ENCODE data around the gene DDX59.
"Not testable (repeated sequence)": the region's sequence is repeated elsewhere in the genome, so short reads cannot be mapped to it uniquely, and the experiment has no call there.

Gene DDX59

GRCh38 chr1:200640963-200641401, 28.7 kb downstream of the DDX59 start:
- H3K27ac ChIP-seq, result no peak overlapping the region

DNA sequence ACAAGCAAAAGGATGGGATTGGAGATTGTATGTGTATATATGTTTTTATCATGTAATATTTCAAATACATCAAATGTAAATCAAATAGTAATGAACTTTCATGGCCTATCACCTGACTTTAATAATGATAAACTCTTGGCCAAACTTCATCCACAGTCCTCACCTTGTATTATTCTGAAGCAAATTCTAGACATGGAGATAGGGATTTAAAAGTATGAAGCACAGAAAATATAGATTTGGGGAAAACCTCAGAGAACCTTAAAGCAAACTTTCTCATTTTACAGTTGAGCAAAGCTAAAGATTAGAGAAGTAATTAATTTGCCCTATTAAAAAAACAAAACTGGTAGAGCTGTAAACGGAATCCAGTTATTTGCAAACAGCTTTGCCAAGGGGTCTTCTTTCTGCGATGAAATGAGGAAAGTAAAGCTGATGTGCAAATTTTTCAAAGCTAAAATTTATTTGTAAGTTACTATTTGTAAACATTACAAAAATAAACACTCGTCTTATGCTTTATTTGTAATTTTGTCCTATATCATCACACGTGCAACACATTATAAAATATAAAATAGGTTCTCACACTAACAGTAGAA, 29.2 kb downstream of the DDX59 start:
- no peak overlapping the region for H3K27ac ChIP-seq

More at GRCh38 chr1:200640963-200641401, 28.7 kb downstream of the DDX59 start:
- TF ChIP-seq, protein P1, sequence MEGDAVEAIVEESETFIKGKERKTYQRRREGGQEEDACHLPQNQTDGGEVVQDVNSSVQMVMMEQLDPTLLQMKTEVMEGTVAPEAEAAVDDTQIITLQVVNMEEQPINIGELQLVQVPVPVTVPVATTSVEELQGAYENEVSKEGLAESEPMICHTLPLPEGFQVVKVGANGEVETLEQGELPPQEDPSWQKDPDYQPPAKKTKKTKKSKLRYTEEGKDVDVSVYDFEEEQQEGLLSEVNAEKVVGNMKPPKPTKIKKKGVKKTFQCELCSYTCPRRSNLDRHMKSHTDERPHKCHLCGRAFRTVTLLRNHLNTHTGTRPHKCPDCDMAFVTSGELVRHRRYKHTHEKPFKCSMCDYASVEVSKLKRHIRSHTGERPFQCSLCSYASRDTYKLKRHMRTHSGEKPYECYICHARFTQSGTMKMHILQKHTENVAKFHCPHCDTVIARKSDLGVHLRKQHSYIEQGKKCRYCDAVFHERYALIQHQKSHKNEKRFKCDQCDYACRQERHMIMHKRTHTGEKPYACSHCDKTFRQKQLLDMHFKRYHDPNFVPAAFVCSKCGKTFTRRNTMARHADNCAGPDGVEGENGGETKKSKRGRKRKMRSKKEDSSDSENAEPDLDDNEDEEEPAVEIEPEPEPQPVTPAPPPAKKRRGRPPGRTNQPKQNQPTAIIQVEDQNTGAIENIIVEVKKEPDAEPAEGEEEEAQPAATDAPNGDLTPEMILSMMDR (conservative IDR thresholded peaks at IDR 0.05), result no peak
- TF ChIP-seq ZFX (IDR thresholded peaks at IDR 0.05), result no peak

DNA sequence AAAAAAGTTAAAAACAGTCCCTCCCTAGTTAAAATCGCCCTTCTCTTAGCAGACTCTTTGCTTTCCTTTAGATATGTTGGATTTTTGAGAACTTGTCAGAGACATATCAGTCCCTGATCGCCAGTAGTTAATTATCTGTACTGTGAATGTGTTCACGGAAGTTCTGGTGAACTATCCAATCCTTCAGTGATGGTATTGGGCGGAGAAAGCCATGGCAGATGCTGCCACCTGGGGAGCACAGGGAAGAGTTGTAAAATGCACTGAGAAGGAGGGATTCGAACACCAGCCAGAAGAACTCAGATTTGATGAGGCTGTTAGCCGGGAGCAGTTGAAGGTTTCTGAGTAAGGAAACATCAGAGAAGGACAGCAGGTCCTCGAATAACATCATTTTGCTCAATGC, 31.6 kb downstream of the DDX59 start:
- H3K27ac ChIP-seq, result no peak overlapping the region
- no peak for TF ChIP-seq ZFX (IDR thresholded peaks at IDR 0.05)
- TF ChIP-seq, protein P1 (conservative IDR thresholded peaks at IDR 0.05), result no peak

More for the DNA sequence above, 29.2 kb downstream of the DDX59 start:
- no peak for TF ChIP-seq ZFX (IDR thresholded peaks at IDR 0.05)
- TF ChIP-seq, protein P1 (conservative IDR thresholded peaks at IDR 0.05), result no peak

DNA sequence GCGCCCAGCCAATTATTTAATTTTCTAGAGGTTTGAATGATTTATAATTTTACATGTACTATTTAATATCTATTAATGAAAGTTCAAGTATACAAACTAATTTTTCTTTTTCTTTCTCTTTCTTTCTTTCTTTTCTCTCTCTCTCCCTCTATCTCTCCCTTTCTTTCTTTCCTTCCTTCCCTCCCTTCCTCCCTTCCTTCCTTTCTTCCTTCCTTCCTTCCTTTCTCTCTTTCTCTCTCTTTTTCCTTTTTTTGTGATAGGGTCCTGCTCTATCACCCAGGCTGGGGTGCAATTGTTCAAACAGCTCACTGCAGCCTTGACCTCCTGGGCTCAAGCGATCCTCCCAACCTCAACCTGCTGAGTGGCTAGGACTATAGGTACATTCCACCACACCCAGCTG, 33.0 kb downstream of the DDX59 start:
- TF ChIP-seq, protein P1 (conservative IDR thresholded peaks at IDR 0.05), result no peak
- no peak for TF ChIP-seq ZFX (IDR thresholded peaks at IDR 0.05)
- H3K27ac ChIP-seq, result no peak overlapping the region

DNA sequence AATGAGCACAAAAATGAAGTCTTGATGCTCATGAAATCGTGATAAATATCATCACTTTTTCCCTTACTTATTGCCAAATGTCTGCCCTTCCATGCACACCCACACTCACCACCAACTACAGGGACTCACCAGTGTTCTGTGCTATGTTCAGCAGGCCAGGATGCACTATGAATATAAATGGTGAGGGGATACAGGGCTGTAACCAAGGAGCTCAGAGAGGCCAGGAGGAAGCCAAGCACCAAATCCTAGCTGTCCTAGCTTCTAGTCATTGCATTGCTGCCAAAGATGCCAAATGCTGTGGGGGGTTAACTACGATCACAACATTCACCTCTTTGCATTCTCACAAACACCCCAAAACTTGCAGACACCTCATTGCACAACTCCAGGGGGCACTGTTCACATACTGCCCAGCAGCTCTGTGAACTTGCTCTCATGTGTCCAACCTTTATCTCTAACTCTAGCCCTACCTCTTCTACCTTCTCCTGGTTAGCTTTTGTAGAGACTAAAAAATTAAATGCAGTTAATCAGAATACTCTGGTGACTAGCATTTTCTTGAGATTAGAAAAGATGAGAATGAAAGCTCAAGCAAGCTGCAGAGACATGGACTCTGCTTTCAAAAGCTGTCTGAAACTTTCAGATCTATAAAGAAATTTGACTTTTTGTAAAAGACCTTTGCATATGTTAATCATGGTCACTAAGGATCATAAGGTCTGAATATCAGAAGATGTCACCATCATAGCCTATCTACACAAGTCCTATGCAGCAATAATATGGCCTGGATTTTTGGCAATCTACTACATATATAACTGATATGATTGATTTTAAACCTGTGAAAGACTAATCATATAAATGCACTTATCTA, 35.2 kb downstream of the DDX59 start:
- no peak overlapping the region for H3K27ac ChIP-seq
- TF ChIP-seq, protein P1 (conservative IDR thresholded peaks at IDR 0.05), result peak; percentile 18
- no peak for TF ChIP-seq ZFX (IDR thresholded peaks at IDR 0.05)

GRCh38 chr1:200631375-200631774, 38.3 kb downstream of the DDX59 start:
- TF ChIP-seq ZFX (IDR thresholded peaks at IDR 0.05), result no peak
- TF ChIP-seq, protein P1 (conservative IDR thresholded peaks at IDR 0.05), result no peak
- H3K27ac ChIP-seq, result no peak overlapping the region

DNA sequence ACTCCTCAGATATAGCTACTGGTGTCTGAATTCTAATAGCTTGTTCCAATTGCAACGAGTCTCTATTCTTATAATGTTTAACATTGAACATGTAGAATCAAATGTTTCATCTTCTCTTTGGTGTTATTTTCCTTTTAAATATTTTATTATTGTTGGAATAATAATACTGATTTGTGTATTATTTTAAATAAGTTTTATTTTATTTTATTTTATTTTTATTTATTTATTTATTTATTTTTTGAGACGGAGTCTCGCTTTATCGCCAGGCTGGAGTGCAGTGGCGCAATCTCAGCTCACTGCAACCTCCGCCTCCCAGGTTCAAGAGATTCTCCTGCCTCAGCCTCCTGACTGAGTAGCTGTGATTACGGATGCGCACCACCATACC, 39.2 kb downstream of the DDX59 start:
- not testable (repeated sequence) for H3K27ac ChIP-seq
